Stomach (tissue), 9 donors: ENCODE results near the gene COL12A1. TPM values are rescaled to one million over a fixed set of nuclear protein-coding genes. Genes with fewer than 3 reads are reported as not detected.

Experiments
- DNase-seq, 2 donors: peaks; one replicate each; pipeline versions ENCODE4 v3.0.0 to v3.0.0-alpha.2; 2013 to 2019
- H3K27ac ChIP-seq, 5 donors: fragments of 200-600 bp in 4 of 5; sonication (generic) in 4 of 5; one replicate each; pipeline ENCODE4 v1.5.1; 2013 to 2019; ENCODE audit warnings: mild to moderate bottlenecking in 1 of 5, moderate library complexity in 1 of 5
- H3K27me3 ChIP-seq, 3 donors: fragments of 200-600 bp; sonication (generic); one replicate each; pipeline ENCODE4 v1.5.1; 2017 to 2019; ENCODE audit warnings: mixed run types in 1 of 3
- H3K36me3 ChIP-seq, 4 donors: fragments of 200-600 bp; sonication (generic); 1 replicate in 3 of 4; 2 replicates in 1 of 4; pipeline ENCODE4 v1.5.1; 2016 to 2019
- H3K4me1 ChIP-seq, 4 donors: fragments of 200-600 bp; sonication (generic); one replicate each; pipeline ENCODE4 v1.5.1; 2016 to 2019
- H3K4me3 ChIP-seq, 4 donors: fragments of 200-600 bp; sonication (generic) in 3 of 4; one replicate each; pipeline ENCODE4 v1.5.1; 2016 to 2019; ENCODE audit warnings: mild to moderate bottlenecking in 1 of 4
- H3K9me3 ChIP-seq, 4 donors: fragments of 200-600 bp; sonication (generic); one replicate each; pipeline ENCODE4 v1.5.1; 2016 to 2019
- CTCF ChIP-seq, 7 experiments: fragments of 450-650 bp in 4 of 7; fragments of 200-600 bp in 3 of 7; sonication (generic) in 3 of 7; IDR thresholded peaks; one replicate each; pipeline ENCODE4 v1.5.1; 2016 to 2019; ENCODE audit warnings: antibody characterized with exemption in 7 of 7, control low read depth in 2 of 7, mild to moderate bottlenecking in 1 of 7
- EP300 ChIP-seq: sonication (generic); formaldehyde crosslinking; IDR thresholded peaks from one replicate; pipeline ENCODE4 v1.6.1; 2017; ENCODE audit warnings: antibody characterized with exemption
- POLR2A ChIP-seq, 4 donors: fragments of 450-650 bp; IDR thresholded peaks; one replicate each; pipeline ENCODE4 v1.6.1; 2016; ENCODE audit warnings: antibody characterized with exemption in 4 of 4, control low read depth in 2 of 4, mild to moderate bottlenecking in 1 of 4, moderate library complexity in 1 of 4
- POLR2AphosphoS5 ChIP-seq, 3 donors: sonication (generic); formaldehyde crosslinking; IDR thresholded peaks; one replicate each; pipeline ENCODE4 v1.6.1; 2016; ENCODE audit warnings: antibody characterized with exemption in 3 of 3
- WGBS, 5 donors: extraction: QIAGEN DNeasy Blood & Tissue Kit in 3 of 5; methylation state at CpG; one replicate each; pipeline versions ENCODE4 v1.1.5 to v1.1.7; 2013 to 2018; 5-methylcytosine and 5-hydroxymethylcytosine counted together
- intact Hi-C: fragments of 100-400 bp; cut with DNase I; formaldehyde crosslinking; loops from one replicate; pipeline ENCODE4 v1.15.1; 2023; ENCODE audit warnings: low total_unique reads
- polyA plus RNA-seq, 3 donors: library from polyadenylated mRNA; stranded (reverse); fragments of 200-250 nt; gene quantifications; one replicate each; pipeline ENCODE4 v1.2.3, GENCODE V29; 2013
- total RNA-seq, 5 donors: library from RNA; depleted of rRNA; stranded (reverse); fragments of >200 nt; gene quantifications; one replicate each; pipeline versions ENCODE4 v1.1.0 to v1.2.3, GENCODE V29; 2014 to 2016
- donor health status: healthy with polysubstance abuse.
- donor health status: Bipolar disorder and iron deficiency.
- donor health status: healthy.

The COL12A1 gene
- total and polyA plus RNA-seq, 8 donors = 3.4 to 170 (median 20.3) TPM

GRCh38 chr6:75142721-75143120 lies 63.1 kb downstream of the COL12A1 start:
- 75 to 91% (median 87%) methylated on average over 2 of the region's 2 CpGs for WGBS, 5 donors
- Histone ChIP-seq H3K36me3 (peaks cover 0 to 23% (median 4%) of the 10 kb centered on the region in 4 donors), H3K9me3 (no peaks in the 10 kb centered on the region), H3K27ac (no peak overlapping the region), H3K4me1 (no peaks in the 10 kb centered on the region), H3K4me3 (no peak overlapping the region), H3K27me3 (no peaks in the 10 kb centered on the region)
- DNase-seq = no peak
- intact Hi-C loops = no loop called here
- TF ChIP-seq EP300 (no peak), POLR2AphosphoS5 (IDR thresholded peaks at IDR 0.05) (no peak), POLR2A (IDR thresholded peaks at IDR 0.05) (no peak), CTCF (IDR thresholded peaks at IDR 0.05) (no peak)

GRCh38 chr6:75135876-75136275 lies 70.0 kb downstream of the COL12A1 start:
- Histone ChIP-seq H3K4me3 (no peak overlapping the region), H3K9me3 (no peaks in the 10 kb centered on the region), H3K27me3 (no peaks in the 10 kb centered on the region), H3K36me3 (peaks cover 0 to 31% (median 9%) of the 10 kb centered on the region in 4 donors), H3K4me1 (no peaks in the 10 kb centered on the region), H3K27ac (no peak overlapping the region)
- WGBS, 5 donors = 79 to 88% (median 85%) methylated on average over 3 of the region's 3 CpGs
- DNase-seq = no peak
- intact Hi-C loops = no loop called here
- TF ChIP-seq POLR2AphosphoS5 (IDR thresholded peaks at IDR 0.05) (no peak), CTCF (IDR thresholded peaks at IDR 0.05) (no peak), POLR2A (IDR thresholded peaks at IDR 0.05) (no peak)

- WGBS, 5 donors = 74 to 86% (median 80%) methylated on average over 6 of the region's 6 CpGs
- DNase-seq = no peak
- Histone ChIP-seq H3K4me1 (no peaks in the 10 kb centered on the region), H3K4me3 (no peak overlapping the region), H3K36me3 (peaks cover 0 to 33% (median 9%) of the 10 kb centered on the region in 4 donors), H3K9me3 (no peaks in the 10 kb centered on the region), H3K27ac (no peak overlapping the region), H3K27me3 (no peaks in the 10 kb centered on the region)
- TF ChIP-seq CTCF (IDR thresholded peaks at IDR 0.05) (no peak), EP300 (no peak), POLR2AphosphoS5 (IDR thresholded peaks at IDR 0.05) (no peak), POLR2A (IDR thresholded peaks at IDR 0.05) (no peak)
- intact Hi-C loops = no loop called here
Observed at GRCh38 chr6:75135450-75135849, 70.4 kb downstream of the COL12A1 start.

GRCh38 chr6:75130784-75131183 lies 75.1 kb downstream of the COL12A1 start:
- WGBS, 5 donors = 76 to 83% (median 81%) methylated on average over 9 of the region's 9 CpGs
- Histone ChIP-seq H3K4me1 (no peaks in the 10 kb centered on the region), H3K4me3 (no peak overlapping the region), H3K36me3 (peaks cover 0 to 19% (median 2%) of the 10 kb centered on the region in 4 donors), H3K27me3 (no peaks in the 10 kb centered on the region), H3K27ac (peak overlapping the region in 1 of 5 donors; percentile 2), H3K9me3 (no peaks in the 10 kb centered on the region)
- intact Hi-C loops = no loop called here
- TF ChIP-seq POLR2A (IDR thresholded peaks at IDR 0.05) (no peak), CTCF (IDR thresholded peaks at IDR 0.05) (no peak), POLR2AphosphoS5 (IDR thresholded peaks at IDR 0.05) (no peak), EP300 (no peak)
- DNase-seq = no peak
